HepG2 (cell line): ENCODE data around the gene DTYMK. TPM values are rescaled to one million over a fixed set of nuclear protein-coding genes. Genes with fewer than 3 reads are reported as not detected.

Source experiments
- NR2C2 ChIP-seq: sonication (generic); formaldehyde crosslinking; IDR thresholded peaks from 2 replicates; pipeline ENCODE4 v1.4.0; 2020; ENCODE audit warnings: missing genetic modification reagents, mild to moderate bottlenecking, moderate library complexity, borderline replicate concordance
- POLR2G ChIP-seq: fragments of 200-400 bp; formaldehyde crosslinking; IDR thresholded peaks from 2 replicates; pipeline ENCODE4 v1.6.1; 2018; ENCODE audit warnings: mild to moderate bottlenecking, low read depth, low read length, moderate library complexity
- RFXAP ChIP-seq: sonication (generic); formaldehyde crosslinking; IDR thresholded peaks from 2 replicates; pipeline ENCODE4 v1.4.0; 2020; ENCODE audit warnings: missing genetic modification reagents, borderline replicate concordance
- RXRA ChIP-seq: sonication (generic); formaldehyde crosslinking; IDR thresholded peaks from 2 replicates; pipeline ENCODE4 v1.5.1; 2020; ENCODE audit warnings: missing genetic modification reagents
- SRSF1 ChIP-seq: fragments of 200-400 bp; formaldehyde crosslinking; optimal IDR thresholded peaks from 2 replicates; pipeline ENCODE3; 2017; ENCODE audit warnings: mild to moderate bottlenecking, low read depth, low read length, moderate library complexity
- ZBTB7B ChIP-seq: sonication (generic); formaldehyde crosslinking; IDR thresholded peaks from 2 replicates; pipeline ENCODE4 v1.4.0; 2020; ENCODE audit warnings: missing genetic modification reagents
- ZNF34 ChIP-seq: sonication (generic); formaldehyde crosslinking; IDR thresholded peaks from 2 replicates; pipeline ENCODE4 v1.4.0; 2020; ENCODE audit warnings: mild to moderate bottlenecking, missing genetic modification reagents, borderline replicate concordance
- ZNF879 ChIP-seq: sonication (generic); formaldehyde crosslinking; IDR thresholded peaks from 2 replicates; pipeline ENCODE4 v1.8.1; 2023; ENCODE audit warnings: missing genetic modification reagents
- ZSCAN29 ChIP-seq: sonication (generic); formaldehyde crosslinking; conservative IDR thresholded peaks from 2 replicates; pipeline ENCODE4 v1.4.0; 2020; ENCODE audit warnings: mild to moderate bottlenecking, missing genetic modification reagents
- ZSCAN30 ChIP-seq: sonication (generic); formaldehyde crosslinking; IDR thresholded peaks from 2 replicates; pipeline ENCODE4 v1.5.0; 2020; ENCODE audit warnings: mild to moderate bottlenecking, missing genetic modification reagents
- polyA plus RNA-seq, 8 experiments: library from polyadenylated mRNA; depleted of rRNA in 3 of 8; stranded (reverse) in 7 of 8; unstranded in 1 of 8; fragments of >200 nt; fragmentation: Illumina TruSeq in 4 of 8; extraction: Trizol in 4 of 8; gene quantifications; 2 replicates each; pipeline versions ENCODE4 v1.2.1 to v1.2.3, GENCODE V29; 2011 to 2016; ENCODE audit warnings: low read depth in 4 of 8, missing spikeins in 1 of 8, mixed read lengths in 1 of 8; ENCODE audit not compliant: insufficient read depth in 1 of 8
- total RNA-seq, 5 experiments: library from RNA; depleted of rRNA; stranded (reverse); fragments of >200 nt; fragmentation: Illumina TruSeq; extraction: Trizol; gene quantifications; 2 replicates each; pipeline ENCODE4 v1.2.3, GENCODE V29; 2016; ENCODE audit warnings: low read depth in 1 of 5
- TF ChIP-seq, protein P1 (sequence below): sonication (generic); formaldehyde crosslinking; IDR thresholded peaks from 2 replicates; pipeline ENCODE4 v1.4.0; 2020; ENCODE audit warnings: mild to moderate bottlenecking, missing genetic modification reagents
- TF ChIP-seq, protein P2 (sequence below): sonication (generic); formaldehyde crosslinking; IDR thresholded peaks from 2 replicates; pipeline ENCODE4 v1.5.1; 2020; ENCODE audit warnings: mild to moderate bottlenecking, missing genetic modification reagents, moderate library complexity
- TF ChIP-seq, protein P3 (sequence below): sonication (generic); formaldehyde crosslinking; IDR thresholded peaks from 2 replicates; pipeline ENCODE4 v1.4.0; 2020; ENCODE audit warnings: missing genetic modification reagents

The DTYMK gene
- total and polyA plus RNA-seq, 2 of the 13 experiments (the other 11 are each of a cell fraction or from before 2014, with no cell fraction given): 57.5 to 134 TPM

GRCh38 chr2:241636182-241637017 is 50.2 kb downstream of the DTYMK start (continued):
- TF ChIP-seq RXRA: peak; percentile 52; the same call in 1 of the 2 replicates
- no peak for TF ChIP-seq ZSCAN29 (CRISPR knock-in tag)
- no peak for TF ChIP-seq NR2C2 (CRISPR knock-in tag)
- TF ChIP-seq ZBTB7B (CRISPR knock-in tag): peak; percentile 84; the same call in 1 of the 2 replicates
- TF ChIP-seq, protein P1, sequence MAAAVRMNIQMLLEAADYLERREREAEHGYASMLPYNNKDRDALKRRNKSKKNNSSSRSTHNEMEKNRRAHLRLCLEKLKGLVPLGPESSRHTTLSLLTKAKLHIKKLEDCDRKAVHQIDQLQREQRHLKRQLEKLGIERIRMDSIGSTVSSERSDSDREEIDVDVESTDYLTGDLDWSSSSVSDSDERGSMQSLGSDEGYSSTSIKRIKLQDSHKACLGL (CRISPR knock-in tag): peak; percentile 96
- TF ChIP-seq, protein P2, sequence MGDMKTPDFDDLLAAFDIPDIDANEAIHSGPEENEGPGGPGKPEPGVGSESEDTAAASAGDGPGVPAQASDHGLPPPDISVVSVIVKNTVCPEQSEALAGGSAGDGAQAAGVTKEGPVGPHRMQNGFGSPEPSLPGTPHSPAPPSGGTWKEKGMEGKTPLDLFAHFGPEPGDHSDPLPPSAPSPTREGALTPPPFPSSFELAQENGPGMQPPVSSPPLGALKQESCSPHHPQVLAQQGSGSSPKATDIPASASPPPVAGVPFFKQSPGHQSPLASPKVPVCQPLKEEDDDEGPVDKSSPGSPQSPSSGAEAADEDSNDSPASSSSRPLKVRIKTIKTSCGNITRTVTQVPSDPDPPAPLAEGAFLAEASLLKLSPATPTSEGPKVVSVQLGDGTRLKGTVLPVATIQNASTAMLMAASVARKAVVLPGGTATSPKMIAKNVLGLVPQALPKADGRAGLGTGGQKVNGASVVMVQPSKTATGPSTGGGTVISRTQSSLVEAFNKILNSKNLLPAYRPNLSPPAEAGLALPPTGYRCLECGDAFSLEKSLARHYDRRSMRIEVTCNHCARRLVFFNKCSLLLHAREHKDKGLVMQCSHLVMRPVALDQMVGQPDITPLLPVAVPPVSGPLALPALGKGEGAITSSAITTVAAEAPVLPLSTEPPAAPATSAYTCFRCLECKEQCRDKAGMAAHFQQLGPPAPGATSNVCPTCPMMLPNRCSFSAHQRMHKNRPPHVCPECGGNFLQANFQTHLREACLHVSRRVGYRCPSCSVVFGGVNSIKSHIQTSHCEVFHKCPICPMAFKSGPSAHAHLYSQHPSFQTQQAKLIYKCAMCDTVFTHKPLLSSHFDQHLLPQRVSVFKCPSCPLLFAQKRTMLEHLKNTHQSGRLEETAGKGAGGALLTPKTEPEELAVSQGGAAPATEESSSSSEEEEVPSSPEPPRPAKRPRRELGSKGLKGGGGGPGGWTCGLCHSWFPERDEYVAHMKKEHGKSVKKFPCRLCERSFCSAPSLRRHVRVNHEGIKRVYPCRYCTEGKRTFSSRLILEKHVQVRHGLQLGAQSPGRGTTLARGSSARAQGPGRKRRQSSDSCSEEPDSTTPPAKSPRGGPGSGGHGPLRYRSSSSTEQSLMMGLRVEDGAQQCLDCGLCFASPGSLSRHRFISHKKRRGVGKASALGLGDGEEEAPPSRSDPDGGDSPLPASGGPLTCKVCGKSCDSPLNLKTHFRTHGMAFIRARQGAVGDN: peak; percentile 72
- no peak for TF ChIP-seq SRSF1
- 0 out of 2 replicates have a peak, but pooled peaks have one; percentile 65 for TF ChIP-seq ZNF34 (CRISPR knock-in tag)
- peak; percentile 63; the same call in 1 of the 2 replicates for TF ChIP-seq ZNF879
- TF ChIP-seq RFXAP (CRISPR knock-in tag): peak; percentile 46; the same call in 1 of the 2 replicates
- TF ChIP-seq POLR2G: no peak
- TF ChIP-seq ZSCAN30 (CRISPR knock-in tag): no peak
- TF ChIP-seq, protein P3, sequence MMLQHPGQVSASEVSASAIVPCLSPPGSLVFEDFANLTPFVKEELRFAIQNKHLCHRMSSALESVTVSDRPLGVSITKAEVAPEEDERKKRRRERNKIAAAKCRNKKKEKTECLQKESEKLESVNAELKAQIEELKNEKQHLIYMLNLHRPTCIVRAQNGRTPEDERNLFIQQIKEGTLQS: 0 out of 2 replicates have a peak, but pooled peaks have one; percentile 15
